ENCODE data around the gene GALNT14.

DNA sequence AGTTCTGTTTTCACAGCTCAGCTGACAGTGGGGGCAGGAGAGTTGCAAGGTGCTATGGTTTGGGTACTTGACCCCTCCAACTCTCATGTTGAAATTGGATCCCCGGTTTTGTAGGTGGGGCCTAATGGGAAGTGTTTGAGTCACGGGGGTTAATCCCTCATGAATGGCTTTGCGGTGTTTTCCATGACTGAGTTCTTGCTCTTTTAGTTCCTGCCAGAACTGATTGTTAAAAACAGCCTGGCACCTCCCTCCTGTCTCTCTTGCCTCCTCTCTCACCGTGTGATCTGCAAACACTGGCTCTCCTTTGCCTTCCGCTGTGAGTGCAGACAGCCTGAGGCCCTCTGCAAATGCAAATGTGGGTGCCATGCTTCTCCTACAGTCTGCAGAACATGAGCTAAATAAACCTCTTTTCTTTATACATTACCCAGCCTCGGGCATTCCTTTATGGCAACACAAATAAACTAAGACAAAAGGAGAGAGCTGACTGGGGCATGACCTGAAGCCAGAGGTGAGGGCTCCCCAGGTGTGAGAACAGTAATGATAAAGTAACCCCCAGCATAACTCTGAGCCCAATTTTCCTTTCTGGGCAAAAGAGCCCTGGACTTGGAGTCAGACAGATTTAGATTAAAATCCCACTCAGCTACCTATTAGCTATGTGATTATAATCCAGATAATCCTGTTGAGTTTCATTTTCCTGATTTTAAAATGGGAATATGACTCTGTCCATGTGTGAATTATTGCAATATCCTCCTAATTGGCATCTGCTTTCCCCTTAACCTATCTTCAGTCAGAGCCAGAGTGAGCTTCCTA, 266.1 kb downstream of the GALNT14 start:
- TF ChIP-seq, protein P1, sequence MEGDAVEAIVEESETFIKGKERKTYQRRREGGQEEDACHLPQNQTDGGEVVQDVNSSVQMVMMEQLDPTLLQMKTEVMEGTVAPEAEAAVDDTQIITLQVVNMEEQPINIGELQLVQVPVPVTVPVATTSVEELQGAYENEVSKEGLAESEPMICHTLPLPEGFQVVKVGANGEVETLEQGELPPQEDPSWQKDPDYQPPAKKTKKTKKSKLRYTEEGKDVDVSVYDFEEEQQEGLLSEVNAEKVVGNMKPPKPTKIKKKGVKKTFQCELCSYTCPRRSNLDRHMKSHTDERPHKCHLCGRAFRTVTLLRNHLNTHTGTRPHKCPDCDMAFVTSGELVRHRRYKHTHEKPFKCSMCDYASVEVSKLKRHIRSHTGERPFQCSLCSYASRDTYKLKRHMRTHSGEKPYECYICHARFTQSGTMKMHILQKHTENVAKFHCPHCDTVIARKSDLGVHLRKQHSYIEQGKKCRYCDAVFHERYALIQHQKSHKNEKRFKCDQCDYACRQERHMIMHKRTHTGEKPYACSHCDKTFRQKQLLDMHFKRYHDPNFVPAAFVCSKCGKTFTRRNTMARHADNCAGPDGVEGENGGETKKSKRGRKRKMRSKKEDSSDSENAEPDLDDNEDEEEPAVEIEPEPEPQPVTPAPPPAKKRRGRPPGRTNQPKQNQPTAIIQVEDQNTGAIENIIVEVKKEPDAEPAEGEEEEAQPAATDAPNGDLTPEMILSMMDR (IDR thresholded peaks at IDR 0.05; ENCODE audit: borderline replicate concordance, extremely low read depth, low read length, poor library complexity, severe bottlenecking): no peak
- no peak for TF ChIP-seq EZH2 (IDR thresholded peaks at IDR 0.05; ENCODE audit: borderline replicate concordance, low read depth, low read length, severe bottlenecking)
